Adrenal gland (tissue), 5 donors: ENCODE data around the gene LRRC8C.

Experiments used
- POLR2A ChIP-seq, 2 donors: fragments of 450-650 bp; IDR thresholded peaks; one replicate each; pipeline ENCODE4 v1.6.1; 2017; ENCODE audit warnings: antibody characterized with exemption in 2 of 2, mild to moderate bottlenecking in 2 of 2, moderate library complexity in 1 of 2
- TF ChIP-seq, protein P1 (sequence below), 6 experiments: fragments of 450-650 bp in 4 of 6; fragments of 200-600 bp in 2 of 6; sonication (generic) in 1 of 6; IDR thresholded peaks; 1 replicate in 5 of 6; 2 replicates in 1 of 6; pipeline versions ENCODE4 v1.5.1 to v1.8.0; 2016 to 2021; ENCODE audit warnings: antibody characterized with exemption in 6 of 6, mild to moderate bottlenecking in 2 of 6, moderate library complexity in 1 of 6
- donor health status: DM: no; HTN: no; CAD: no.

DNA sequence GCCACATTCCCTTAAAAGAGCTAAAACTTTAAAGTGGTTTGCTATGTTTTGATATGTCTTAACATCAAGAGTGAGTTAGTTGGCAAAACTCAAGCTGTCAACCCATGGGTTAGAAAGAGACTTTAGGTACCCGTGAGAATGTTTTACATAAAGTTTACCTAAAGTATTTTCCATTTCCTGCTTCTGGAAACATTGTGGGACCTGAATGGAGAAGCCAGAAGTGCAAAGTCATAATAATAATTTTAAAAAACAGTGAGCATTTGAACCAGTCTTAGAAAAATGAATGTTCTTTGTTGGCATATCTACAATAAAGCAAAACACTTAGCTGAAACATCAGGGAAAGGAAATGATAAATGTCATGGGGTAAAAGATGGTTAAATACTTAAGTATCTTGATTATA lies 34.8 kb downstream of the LRRC8C start:
- TF ChIP-seq POLR2A (IDR thresholded peaks at IDR 0.05): no peak
- TF ChIP-seq, protein P1, sequence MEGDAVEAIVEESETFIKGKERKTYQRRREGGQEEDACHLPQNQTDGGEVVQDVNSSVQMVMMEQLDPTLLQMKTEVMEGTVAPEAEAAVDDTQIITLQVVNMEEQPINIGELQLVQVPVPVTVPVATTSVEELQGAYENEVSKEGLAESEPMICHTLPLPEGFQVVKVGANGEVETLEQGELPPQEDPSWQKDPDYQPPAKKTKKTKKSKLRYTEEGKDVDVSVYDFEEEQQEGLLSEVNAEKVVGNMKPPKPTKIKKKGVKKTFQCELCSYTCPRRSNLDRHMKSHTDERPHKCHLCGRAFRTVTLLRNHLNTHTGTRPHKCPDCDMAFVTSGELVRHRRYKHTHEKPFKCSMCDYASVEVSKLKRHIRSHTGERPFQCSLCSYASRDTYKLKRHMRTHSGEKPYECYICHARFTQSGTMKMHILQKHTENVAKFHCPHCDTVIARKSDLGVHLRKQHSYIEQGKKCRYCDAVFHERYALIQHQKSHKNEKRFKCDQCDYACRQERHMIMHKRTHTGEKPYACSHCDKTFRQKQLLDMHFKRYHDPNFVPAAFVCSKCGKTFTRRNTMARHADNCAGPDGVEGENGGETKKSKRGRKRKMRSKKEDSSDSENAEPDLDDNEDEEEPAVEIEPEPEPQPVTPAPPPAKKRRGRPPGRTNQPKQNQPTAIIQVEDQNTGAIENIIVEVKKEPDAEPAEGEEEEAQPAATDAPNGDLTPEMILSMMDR (IDR thresholded peaks at IDR 0.05): no peak
